RPMI7951 (cell line): ENCODE measurements around the gene RGS3. TPM values are rescaled to one million over a fixed set of nuclear protein-coding genes. Genes with fewer than 3 reads are reported as not detected.

Source experiments
- DNase-seq: peaks from one replicate; pipeline ENCODE4 v3.0.0-alpha.2; 2012; ENCODE audit warnings: low read depth
- total RNA-seq: library from RNA; depleted of rRNA; stranded (reverse); fragments of >200 nt; shearing (Covaris generic); gene quantifications from 2 replicates; pipeline ENCODE4 v1.2.3, GENCODE V29; 2014

Gene RGS3
- total RNA-seq, 1 experiment from 2014 or later = 168 TPM

GRCh38 chr9:113570749-113571711, 107.5 kb downstream of the RGS3 start:
- no peak for DNase-seq

GRCh38 chr9:113572076-113572861, 108.7 kb downstream of the RGS3 start:
- DNase-seq = peak; percentile 54

GRCh38 chr9:113573046-113573958, 109.8 kb downstream of the RGS3 start:
- DNase-seq = peak; percentile 74

GRCh38 chr9:113573959-113574352, 110.4 kb downstream of the RGS3 start:
- no peak for DNase-seq

GRCh38 chr9:113574441-113575262, 111.1 kb downstream of the RGS3 start:
- DNase-seq = peak; percentile 90

- DNase-seq = peak; percentile 95
Measured at GRCh38 chr9:113577525-113578261, 114.2 kb downstream of the RGS3 start.

- DNase-seq = no peak
Measured at GRCh38 chr9:113578279-113578865, 114.8 kb downstream of the RGS3 start.

GRCh38 chr9:113578882-113579282, 115.4 kb downstream of the RGS3 start:
- DNase-seq = peak; percentile 99

- DNase-seq = peak; percentile 78
Measured at GRCh38 chr9:113579283-113580040, 115.9 kb downstream of the RGS3 start.

- peak; percentile 51 for DNase-seq
Measured at GRCh38 chr9:113580041-113580953, 116.8 kb downstream of the RGS3 start.

- no peak for DNase-seq
Measured at GRCh38 chr9:113580954-113581311, 117.4 kb downstream of the RGS3 start.

GRCh38 chr9:113581865-113582697, 118.6 kb downstream of the RGS3 start:
- DNase-seq = peak; percentile 97

GRCh38 chr9:113582698-113583200, 119.2 kb downstream of the RGS3 start:
- DNase-seq = no peak

GRCh38 chr9:113583511-113584427, 120.2 kb downstream of the RGS3 start:
- DNase-seq = no peak

GRCh38 chr9:113584428-113585084, 121.0 kb downstream of the RGS3 start:
- no peak for DNase-seq
